HEK293T (cell line): ENCODE results near the gene DHX40.
A peak's percentile ranks its signal among the peaks of the same experiment; 100 is the strongest.

Source experiments
- CTCF ChIA-PET: fragments of 350-600 bp; formaldehyde crosslinking; extraction: SDS; loops from one replicate; lab custom pipeline; 2021; ENCODE audit warnings: antibody characterized with exemption, inconsistent platforms; lab: Yijun Ruan, JAX
- POLR2A ChIA-PET: fragments of 350-600 bp; formaldehyde crosslinking; extraction: SDS; loops from one replicate; lab custom pipeline; 2020; ENCODE audit warnings: antibody characterized with exemption, inconsistent platforms; lab: Yijun Ruan, JAX
- DNase-seq: peaks from one replicate; pipeline ENCODE4 v3.0.0; 2012; ENCODE audit warnings: mixed read lengths; ENCODE audit errors: extremely low spot score
- ARNT ChIP-seq: fragments of 450-650 bp; IDR thresholded peaks from 2 replicates; pipeline ENCODE4 v1.6.1; 2017; ENCODE audit warnings: mild to moderate bottlenecking
- BHLHE40 ChIP-seq: fragments of 450-650 bp; IDR thresholded peaks from 2 replicates; pipeline ENCODE4 v1.6.1; 2016; ENCODE audit warnings: mild to moderate bottlenecking, moderate library complexity, borderline replicate concordance
- CTBP1 ChIP-seq: fragments of 450-650 bp; IDR thresholded peaks from 2 replicates; pipeline ENCODE4 v1.6.1; 2016; ENCODE audit warnings: borderline replicate concordance
- ELF4 ChIP-seq: fragments of 450-650 bp; IDR thresholded peaks from 2 replicates; pipeline ENCODE4 v1.6.1; 2017; ENCODE audit warnings: antibody characterized with exemption
- FOXA1 ChIP-seq: fragments of 450-650 bp; IDR thresholded peaks from 2 replicates; pipeline ENCODE4 v1.6.1; 2016; ENCODE audit warnings: mild to moderate bottlenecking
- FOXK2 ChIP-seq: fragments of 450-650 bp; IDR thresholded peaks from 2 replicates; pipeline ENCODE4 v1.6.1; 2016; ENCODE audit warnings: mild to moderate bottlenecking
- FOXM1 ChIP-seq: fragments of 450-650 bp; IDR thresholded peaks from 2 replicates; pipeline ENCODE4 v1.6.1; 2017; ENCODE audit warnings: mild to moderate bottlenecking, borderline replicate concordance
- HDGF ChIP-seq: fragments of 450-650 bp; IDR thresholded peaks from 2 replicates; pipeline ENCODE4 v1.6.1; 2017; ENCODE audit warnings: antibody characterized with exemption, borderline replicate concordance
- L3MBTL2 ChIP-seq: fragments of 450-650 bp; conservative IDR thresholded peaks from 2 replicates; pipeline ENCODE4 v1.6.1; 2016; ENCODE audit warnings: mild to moderate bottlenecking
- LEF1 ChIP-seq: fragments of 450-650 bp; IDR thresholded peaks from 2 replicates; pipeline ENCODE4 v1.6.1; 2017; ENCODE audit warnings: mild to moderate bottlenecking, borderline replicate concordance
- NFRKB ChIP-seq: fragments of 450-650 bp; IDR thresholded peaks from 2 replicates; pipeline ENCODE4 v1.6.1; 2016; ENCODE audit warnings: mild to moderate bottlenecking, moderate library complexity
- PKNOX1 ChIP-seq: fragments of 450-650 bp; IDR thresholded peaks from 2 replicates; pipeline ENCODE4 v1.6.1; 2016
- SP1 ChIP-seq: fragments of 450-650 bp; IDR thresholded peaks from 2 replicates; pipeline ENCODE4 v1.6.1; 2017
- SUZ12 ChIP-seq: fragments of 450-650 bp; IDR thresholded peaks from 2 replicates; pipeline ENCODE4 v1.6.1; 2016; ENCODE audit warnings: mild to moderate bottlenecking
- TARDBP ChIP-seq: fragments of 450-650 bp; IDR thresholded peaks from 2 replicates; pipeline ENCODE4 v1.6.1; 2016
- ZNF384 ChIP-seq: fragments of 450-650 bp; IDR thresholded peaks from 2 replicates; pipeline ENCODE4 v1.6.1; 2016

DHX40 gene

GRCh38 chr17:59619298-59620063 is 54.1 kb downstream of the DHX40 start, which contains the start of gene CLTC:
CLTC (plus strand) TSS chr17:59619895; CDS start chr17:59620132, 237 bp downstream.
- POLR2A ChIA-PET: interaction anchor here (0.5 to 3.8 kb wide), 33 partner anchors 8 to 399 kb away, joined by 3 to 22 read pairs (median 5); partner anchors contain the start of genes DHX40, GDPD1, PTRH2 and VMP1
- TF ChIP-seq SP1 (no peak), HDGF (no peak), NFRKB (peak; percentile 84), ZNF384 (peak; percentile 99), CTBP1 (peak; percentile 62; the same call in 1 of the 2 replicates), ARNT (no peak), ELF4 (peak; percentile 88), FOXM1 (peak; percentile 33; the same call in 1 of the 2 replicates), TARDBP (peak; percentile 57; the same call in 1 of the 2 replicates), PKNOX1 (0 out of 2 replicates have a peak, but pooled peaks have one; percentile 5), FOXK2 (no peak), L3MBTL2 (peak; percentile 75)
- CTCF ChIA-PET: interaction anchor here (0.6 kb wide), 1 partner anchor 765 kb away, joined by 3 read pairs; no protein-coding TSS in a partner anchor
- peak; percentile 83 for DNase-seq

- POLR2A ChIA-PET: interaction anchor here (0.6 to 3.8 kb wide), 16 partner anchors 9 to 400 kb away, joined by 3 to 22 read pairs (median 6); partner anchors contain the start of genes GDPD1, PTRH2 and VMP1
- no peak for TF ChIP-seq PKNOX1
- no peak for TF ChIP-seq FOXA1
- no peak for TF ChIP-seq SP1
- no peak for TF ChIP-seq HDGF
- TF ChIP-seq TARDBP: no peak
- no peak for TF ChIP-seq ARNT
- TF ChIP-seq ZNF384: no peak
- no peak for TF ChIP-seq CTBP1
- no peak for TF ChIP-seq BHLHE40
- no peak for TF ChIP-seq SUZ12
- no peak for TF ChIP-seq ELF4
- TF ChIP-seq L3MBTL2: no peak
- TF ChIP-seq FOXM1: no peak
- no peak for TF ChIP-seq LEF1
- TF ChIP-seq NFRKB: no peak
- TF ChIP-seq FOXK2: no peak
- CTCF ChIA-PET: no interaction called here
- no peak for DNase-seq
Observed at GRCh38 chr17:59620064-59620359, 54.6 kb downstream of the DHX40 start.

GRCh38 chr17:59620518-59621259 is 55.3 kb downstream of the DHX40 start:
- TF ChIP-seq BHLHE40 (no peak), ZNF384 (no peak), ARNT (no peak), L3MBTL2 (no peak)
- CTCF ChIA-PET: no interaction called here
- POLR2A ChIA-PET: interaction anchor here (1.4 to 3.8 kb wide), 7 partner anchors 8 to 87 kb away, joined by 5 to 22 read pairs (median 7); partner anchors contain the start of genes PTRH2 and VMP1
- DNase-seq: peak; percentile 48

- CTCF ChIA-PET: no interaction called here
- POLR2A ChIA-PET: interaction anchor here (0.6 to 3.8 kb wide), 2 partner anchors 86 to 159 kb away, joined by 3 to 22 read pairs; partner anchors contain the start of genes PTRH2 and VMP1
- no peak for DNase-seq
- TF ChIP-seq FOXK2 (no peak), TARDBP (no peak), FOXA1 (no peak), BHLHE40 (no peak)
Observed at GRCh38 chr17:59621771-59622170, 56.4 kb downstream of the DHX40 start.

- POLR2A ChIA-PET: no interaction called here
- TF ChIP-seq LEF1 (no peak), BHLHE40 (no peak), SP1 (no peak), FOXM1 (no peak), ARNT (no peak), FOXA1 (no peak), HDGF (no peak), FOXK2 (no peak), PKNOX1 (no peak), ELF4 (no peak)
- DNase-seq: no peak
- CTCF ChIA-PET: no interaction called here
Observed at GRCh38 chr17:59623151-59623550, 57.7 kb downstream of the DHX40 start.

- ChIA-PET CTCF (no interaction called here), POLR2A (interaction anchor here (1.0 kb wide), 1 partner anchor 8 kb away, joined by 3 read pairs; no protein-coding TSS in a partner anchor)
- TF ChIP-seq FOXK2: no peak
- TF ChIP-seq HDGF: no peak
- TF ChIP-seq FOXA1: no peak
- no peak for TF ChIP-seq BHLHE40
- TF ChIP-seq L3MBTL2: no peak
- TF ChIP-seq SUZ12: no peak
- no peak for TF ChIP-seq PKNOX1
- no peak for TF ChIP-seq ARNT
- TF ChIP-seq LEF1: no peak
- no peak for TF ChIP-seq ZNF384
- no peak for TF ChIP-seq CTBP1
Observed at GRCh38 chr17:59626756-59627155, 61.3 kb downstream of the DHX40 start.

More at GRCh38 chr17:59626756-59627155, 61.3 kb downstream of the DHX40 start:
- DNase-seq: no peak
